Muscle of back (tissue), 11 donors: ENCODE data around the gene WDR90. TPM values are rescaled to one million over a fixed set of nuclear protein-coding genes. Genes with fewer than 3 reads are reported as not detected.
"Not testable (repeated sequence)": the region's sequence is repeated elsewhere in the genome, so short reads cannot be mapped to it uniquely, and the experiment has no call there.

Experiments
- DNase-seq, 3 donors: peaks; one replicate each; pipeline versions ENCODE4 v3.0.0 to v3.0.0-alpha.2; 2013
- polyA plus RNA-seq, 10 donors: library from polyadenylated mRNA; unstranded; fragments of 120-200 nt; gene quantifications; one replicate each; pipeline ENCODE4 v1.2.1, GENCODE V29; 2013; ENCODE audit not compliant: insufficient read length in 10 of 10

WDR90 gene
- polyA plus RNA-seq, 10 donors: 10.7 to 26.2 (median 17.5) TPM

DNA sequence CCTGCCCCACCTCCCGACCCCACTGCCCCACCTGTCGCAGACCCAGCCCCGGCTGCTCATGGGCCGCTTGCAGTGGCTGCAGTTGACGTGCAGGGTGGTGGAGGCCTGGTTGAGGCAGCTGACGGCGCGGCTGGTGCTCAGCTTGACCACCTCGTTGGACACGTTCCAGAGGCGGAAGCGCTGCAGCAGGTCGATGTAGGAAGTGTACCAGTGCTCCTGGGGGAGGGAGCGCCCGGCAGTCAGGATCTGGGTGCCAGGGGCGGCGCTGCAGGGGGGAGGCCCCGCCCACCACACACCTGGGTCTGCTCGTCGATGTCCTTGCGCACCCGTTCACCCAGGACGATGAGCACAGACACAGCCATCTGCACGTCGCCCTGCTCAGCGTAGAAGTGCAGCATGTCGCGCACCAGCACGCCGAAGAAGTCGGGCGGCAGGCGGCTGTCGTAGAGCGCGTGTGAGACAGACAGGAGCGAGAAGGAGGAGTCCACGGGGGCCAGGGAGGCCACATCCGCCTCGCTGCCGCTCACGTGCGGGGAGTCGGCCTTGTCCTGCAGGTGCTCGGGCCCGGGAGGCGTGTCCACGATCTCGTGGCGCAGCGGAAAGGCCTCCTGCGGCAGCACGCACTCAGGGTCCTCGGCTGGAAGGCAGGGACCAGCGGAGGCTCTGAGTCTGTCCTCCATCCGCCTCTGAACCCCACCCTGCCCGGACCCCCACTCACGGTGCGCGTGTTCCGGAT lies 36.0 kb downstream of the WDR90 start:
- no peak for DNase-seq

- no peak for DNase-seq
Measured at GRCh38 chr16:685967-686366, 36.8 kb downstream of the WDR90 start.

DNA sequence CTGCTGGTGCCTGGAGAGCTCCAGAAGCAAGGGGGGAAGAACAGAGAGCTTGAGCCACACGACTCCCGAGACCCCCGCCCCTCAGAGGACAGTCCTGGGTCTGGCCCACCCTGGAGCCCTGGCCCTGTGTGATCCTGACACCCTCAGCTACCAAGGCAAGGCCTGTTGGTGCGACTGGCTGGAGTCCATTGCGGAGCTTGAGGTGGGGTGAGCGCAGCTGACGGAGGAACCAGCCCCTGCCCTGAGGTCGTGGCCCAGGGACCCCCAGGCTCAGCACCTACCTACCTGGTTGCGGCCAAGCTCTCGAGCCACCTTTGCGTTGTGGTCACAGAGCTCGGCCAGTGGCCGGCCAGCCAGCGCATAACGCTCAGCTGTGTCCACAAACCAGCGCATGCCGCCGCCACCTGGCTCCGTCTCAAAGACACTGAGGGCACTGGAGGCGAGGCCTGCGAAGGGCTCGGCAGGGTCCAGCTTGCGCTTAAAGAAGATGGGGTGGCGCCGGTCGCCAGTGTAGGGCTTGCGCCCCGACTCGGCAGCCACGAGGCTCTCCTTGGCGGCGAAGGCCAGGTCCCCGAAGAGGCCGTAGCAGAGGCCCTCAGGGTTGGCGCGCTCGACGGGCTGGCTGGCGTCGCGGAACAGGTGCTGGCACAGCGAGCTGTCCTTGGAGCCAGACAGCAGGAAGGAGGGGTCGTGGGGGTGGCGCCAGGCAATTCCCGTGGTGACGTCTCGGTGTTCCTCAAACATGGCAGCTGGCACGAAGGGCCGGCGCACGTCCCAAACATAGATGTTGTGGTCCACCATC lies 37.5 kb downstream of the WDR90 start:
- no peak for DNase-seq

GRCh38 chr16:687499-687898 lies 38.3 kb downstream of the WDR90 start:
- DNase-seq: no peak

- no peak for DNase-seq
Measured at GRCh38 chr16:689175-689897, 40.2 kb downstream of the WDR90 start.

GRCh38 chr16:691242-691641 lies 42.1 kb downstream of the WDR90 start:
- DNase-seq: not testable (repeated sequence)

DNA sequence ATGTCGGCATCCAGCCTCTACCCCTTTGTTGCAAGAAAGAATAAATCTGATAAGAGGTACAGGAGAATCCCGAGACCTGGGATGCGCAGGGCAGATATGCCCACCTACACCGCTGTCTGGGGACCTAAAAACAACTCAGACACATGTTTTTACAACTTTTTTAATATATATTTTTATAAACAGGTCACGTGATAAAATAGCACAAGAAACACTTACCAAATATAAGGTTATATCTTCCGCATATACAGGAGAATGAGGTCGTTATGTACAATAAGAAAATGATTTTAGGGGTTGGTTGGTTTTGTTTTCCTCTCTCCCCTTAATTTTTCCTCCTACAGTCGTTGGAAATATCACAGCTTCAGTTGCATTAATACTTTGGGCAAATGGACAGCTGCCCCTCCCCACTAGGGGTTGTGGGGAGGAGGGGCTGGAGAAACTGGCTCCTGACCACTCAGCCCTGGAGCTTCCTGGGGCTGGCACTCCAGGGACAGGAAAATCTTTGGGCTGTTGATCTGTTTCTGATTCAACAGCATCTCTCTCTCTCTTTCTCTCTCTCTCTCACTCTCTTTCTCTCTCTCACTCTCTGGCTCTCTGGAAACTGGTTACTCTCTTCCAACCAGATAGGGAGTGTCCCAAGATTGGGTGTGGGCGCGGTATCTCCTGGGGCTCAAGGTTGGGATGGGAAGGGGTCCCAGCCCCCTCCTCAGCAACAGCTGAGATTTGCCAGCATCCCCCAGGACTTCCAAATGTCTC lies 43.4 kb downstream of the WDR90 start:
- DNase-seq: no peak

- DNase-seq: no peak
Measured at GRCh38 chr16:693364-693763, 44.2 kb downstream of the WDR90 start.

DNA sequence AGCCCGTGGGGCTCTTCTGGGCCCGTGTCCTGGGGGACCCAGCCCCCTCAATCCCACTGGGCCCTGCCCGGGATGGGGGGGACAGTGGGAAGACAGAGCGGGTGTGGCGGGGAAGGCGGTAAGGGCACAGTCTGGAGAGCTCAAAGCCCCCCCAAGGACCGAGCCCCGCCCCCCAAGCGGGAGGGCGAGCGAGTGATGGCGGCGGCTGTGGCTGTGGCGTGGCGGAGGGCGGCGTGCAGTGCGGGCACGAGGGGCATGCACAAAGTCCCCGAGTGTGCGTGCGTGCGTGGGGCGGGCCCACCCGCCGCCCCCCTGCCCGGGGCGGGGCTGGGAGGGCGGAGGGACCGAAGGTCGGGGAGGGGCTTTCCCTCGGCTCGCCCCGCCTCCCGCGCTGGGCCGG lies 44.6 kb downstream of the WDR90 start:
- DNase-seq: no peak

GRCh38 chr16:694187-694862 lies 45.2 kb downstream of the WDR90 start:
- no peak for DNase-seq

- DNase-seq: no peak
Measured at GRCh38 chr16:694863-695354, 45.7 kb downstream of the WDR90 start.

DNA sequence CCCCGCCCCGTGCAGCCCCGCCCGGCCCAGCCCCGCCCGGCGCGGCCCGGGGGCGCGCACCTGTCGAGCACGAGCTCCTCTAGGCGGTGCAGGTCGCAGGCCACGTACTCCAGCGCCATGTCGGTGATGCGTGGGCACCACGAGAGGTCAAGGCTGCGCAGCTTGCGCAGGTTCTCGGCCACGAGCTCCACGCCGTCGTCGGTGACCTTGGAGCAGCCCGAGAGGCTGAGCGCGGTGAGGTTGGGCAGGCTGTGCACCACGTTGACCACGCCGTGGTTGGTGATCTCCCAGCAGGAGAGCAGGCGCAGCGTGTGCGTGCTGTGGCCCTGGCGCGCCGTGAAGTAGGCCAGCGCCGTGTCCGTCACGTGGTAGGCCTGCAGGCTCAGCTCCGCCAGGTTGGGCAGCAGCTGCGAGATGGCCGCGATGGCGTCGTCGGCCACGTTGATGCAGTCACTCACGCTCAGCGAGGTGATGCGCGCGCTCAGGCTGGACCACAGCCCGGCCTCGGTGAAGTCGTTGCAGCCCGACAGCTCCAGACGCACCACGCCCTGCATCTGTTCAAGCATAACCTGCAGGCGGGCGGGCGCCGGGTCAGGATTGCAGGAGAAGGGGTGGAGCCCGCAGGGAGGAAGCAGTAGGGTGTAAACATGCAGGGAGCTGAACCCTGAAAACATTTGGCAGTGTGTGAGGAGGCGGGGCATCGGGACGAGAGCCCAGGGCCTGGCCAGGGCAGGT lies 46.4 kb downstream of the WDR90 start:
- no peak for DNase-seq

- DNase-seq: no peak
Measured at GRCh38 chr16:698911-699671, 49.9 kb downstream of the WDR90 start.

DNA sequence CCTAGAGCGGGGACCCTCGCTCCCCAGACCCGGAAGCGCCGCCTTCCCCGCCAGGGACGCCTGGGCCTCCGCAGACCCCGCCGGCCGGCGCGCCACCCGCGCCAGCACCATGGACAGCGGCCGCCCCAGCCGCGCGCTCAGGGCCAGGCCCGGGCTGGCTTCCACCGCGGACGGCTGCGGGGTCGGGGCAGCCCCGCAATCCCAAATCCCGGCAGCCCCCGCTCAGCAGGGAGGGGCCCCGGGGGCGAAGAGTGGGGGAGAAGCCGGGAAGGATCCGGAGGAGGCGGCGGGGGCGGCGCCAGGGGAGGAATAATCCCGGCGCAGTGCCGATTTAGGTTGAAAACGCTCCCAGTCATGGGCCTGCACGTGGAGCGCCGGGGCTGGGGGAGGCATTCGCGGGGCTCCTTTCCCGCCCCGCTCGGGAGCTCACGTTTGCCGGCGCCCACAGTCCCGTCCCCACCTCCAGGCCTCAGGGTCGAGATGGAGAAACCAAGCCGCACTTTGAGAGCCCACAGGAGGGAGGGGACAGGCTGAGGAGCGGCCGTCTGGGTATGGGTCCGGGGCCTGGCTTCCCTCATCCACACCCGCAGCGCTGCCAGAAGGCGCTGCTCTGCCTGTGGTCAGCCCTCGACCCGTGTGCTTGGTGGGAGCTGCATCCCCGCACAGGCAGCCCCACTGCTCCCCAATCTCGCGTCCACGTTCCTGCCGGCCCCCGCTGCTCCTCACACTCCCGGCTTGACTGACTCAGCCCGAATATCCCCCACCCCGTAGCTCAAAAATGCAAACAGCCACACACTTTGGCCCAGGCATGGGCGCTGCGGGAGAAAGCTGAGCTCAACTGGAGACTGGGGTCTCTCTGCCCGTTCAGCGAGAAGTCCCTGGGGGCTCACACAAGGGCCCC lies 51.8 kb downstream of the WDR90 start:
- DNase-seq: peak in 2 of 3 donors; percentile 64 to 76

DNA sequence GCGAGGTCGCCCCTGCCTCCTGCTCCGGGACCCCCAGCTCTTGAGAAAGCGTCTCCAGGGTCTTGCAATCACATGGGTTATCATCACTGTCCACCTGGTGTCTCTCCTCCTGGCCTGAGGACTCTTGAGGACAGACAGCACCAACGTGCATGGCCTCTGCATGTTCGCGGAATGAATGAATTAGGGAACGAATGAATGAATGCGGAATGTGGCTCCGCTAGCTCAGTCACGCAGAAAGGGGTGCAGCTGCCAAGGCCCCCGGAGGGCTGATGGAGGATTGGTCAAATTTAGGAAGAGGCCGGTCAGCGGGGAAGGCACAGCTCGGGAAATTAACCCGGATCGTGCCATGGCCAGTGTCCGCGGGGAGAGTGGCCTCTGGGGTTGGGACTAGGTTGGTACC lies 53.2 kb downstream of the WDR90 start:
- no peak for DNase-seq

GRCh38 chr16:703406-703805 lies 54.2 kb downstream of the WDR90 start:
- DNase-seq: no peak

- DNase-seq: no peak
Measured at GRCh38 chr16:704047-704446, 54.9 kb downstream of the WDR90 start.
